A549 (cell line): ENCODE data around the gene CD48. TPM values are rescaled to one million over a fixed set of nuclear protein-coding genes. Genes with fewer than 3 reads are reported as not detected.

Experiments
- ATAC-seq, 2 experiments: fragments of 200-7000 bp in 1 of 2; fragments of >200 bp in 1 of 2; cut with Nextera tagmentation in 1 of 2; cut with Tn5 transposase in 1 of 2; 3 replicates each; pipeline versions ENCODE4 v1.8.0 to v1.9.1; 2018 to 2020; ENCODE audit warnings: mild to moderate bottlenecking in 1 of 2, moderate library complexity in 1 of 2
- CTCF ChIA-PET: fragments of 300-600 bp; sonication (Branson Sonifier 250); formaldehyde crosslinking; extraction: SDS; loops from one replicate; lab custom pipeline; 2021; ENCODE audit warnings: antibody characterized with exemption, inconsistent platforms; lab: Yijun Ruan, JAX
- POLR2A ChIA-PET: fragments of 350-600 bp; formaldehyde crosslinking; extraction: SDS; loops from one replicate; lab custom pipeline; 2021; ENCODE audit warnings: antibody characterized with exemption, inconsistent platforms; lab: Yijun Ruan, JAX
- DNase-seq, 2 experiments: peaks; one replicate each; pipeline versions ENCODE4 v3.0.0 to v3.0.0-alpha.2; 2011 to 2016; ENCODE audit warnings: low read depth in 1 of 2, low spot score in 1 of 2
- FAIRE-seq: peaks from 2 replicates; lab custom pipeline; 2011; peaks lifted over from hg19 to GRCh38; lab: Jason Lieb, UNC
- H3K27ac ChIP-seq, 2 experiments: fragments of >200 bp; sonication (Bioruptor Twin); formaldehyde crosslinking; 3 replicates each; pipeline ENCODE4 v1.5.1; 2016 to 2017
- H3K4me1 ChIP-seq: fragments of >200 bp; sonication (Bioruptor Twin); formaldehyde crosslinking; 3 replicates; pipeline ENCODE4 v1.6.1; 2016
- H3K4me2 ChIP-seq: fragments of >200 bp; sonication (Bioruptor Twin); formaldehyde crosslinking; 3 replicates; pipeline ENCODE4 v1.6.1; 2016
- H3K4me3 ChIP-seq: fragments of >200 bp; sonication (Bioruptor Twin); formaldehyde crosslinking; 3 replicates; pipeline ENCODE4 v1.5.1; 2016
- H3K9me3 ChIP-seq: fragments of >200 bp; sonication (Bioruptor Twin); formaldehyde crosslinking; 3 replicates; pipeline ENCODE4 v1.6.1; 2016
- BHLHE40 ChIP-seq: IDR thresholded peaks from 2 replicates; pipeline ENCODE4 v1.6.1; 2012; ENCODE audit warnings: low read depth, low read length, inconsistent platforms
- EHMT2 ChIP-seq: fragments of 200-600 bp; sonication (generic); IDR thresholded peaks from 2 replicates; pipeline ENCODE4 v1.6.1; 2016; ENCODE audit warnings: antibody characterized with exemption, low read depth, mild to moderate bottlenecking, moderate library complexity
- FOSB ChIP-seq: fragments of 250-450 bp; sonication (Bioruptor Pico); IDR thresholded peaks from 2 replicates; pipeline ENCODE4 v1.5.0; 2020; ENCODE audit warnings: mild to moderate bottlenecking, moderate library complexity
- HMGXB4 ChIP-seq: fragments of 250-450 bp; sonication (Bioruptor Pico); IDR thresholded peaks from 2 replicates; pipeline ENCODE4 v1.5.0; 2021; ENCODE audit warnings: mild to moderate bottlenecking, moderate library complexity, borderline replicate concordance
- HOXA7 ChIP-seq: fragments of 250-450 bp; sonication (Bioruptor Pico); IDR thresholded peaks from 2 replicates; pipeline ENCODE4 v1.5.0; 2020; ENCODE audit warnings: mild to moderate bottlenecking, moderate library complexity
- MAZ ChIP-seq: fragments of 150-350 bp; IDR thresholded peaks from 2 replicates; pipeline ENCODE4 v1.6.1; 2014; ENCODE audit warnings: antibody characterized with exemption, low read depth, low read length, borderline replicate concordance
- NR3C1 ChIP-seq: fragments of >200 bp; sonication (Bioruptor Twin); formaldehyde crosslinking; IDR thresholded peaks from 3 replicates; pipeline ENCODE4 v1.6.1; 2017
- SREBF2 ChIP-seq: fragments of 450-650 bp; IDR thresholded peaks from 2 replicates; pipeline ENCODE4 v1.6.1; 2014; ENCODE audit warnings: mild to moderate bottlenecking, moderate library complexity
- TFCP2L1 ChIP-seq: fragments of 250-450 bp; sonication (Bioruptor Pico); IDR thresholded peaks from 2 replicates; pipeline ENCODE4 v1.5.0; 2021; ENCODE audit warnings: mild to moderate bottlenecking
- ZSCAN20 ChIP-seq: fragments of 250-450 bp; sonication (Bioruptor Pico); IDR thresholded peaks from 2 replicates; pipeline ENCODE4 v1.8.0; 2022; ENCODE audit warnings: mild to moderate bottlenecking, moderate library complexity
- WGBS: methylation state at CpG from one replicate; pipeline ENCODE4 v1.1.6; 2017; ENCODE audit errors: missing lambda C conversion rate; 5-methylcytosine and 5-hydroxymethylcytosine counted together
- polyA plus RNA-seq, 4 experiments: library from polyadenylated mRNA; depleted of rRNA in 3 of 4; stranded (reverse); fragments of >200 nt; fragmentation: RNase III in 1 of 4; extraction: RNeasy Plus Mini Kit Qiagen cat#74134 plus additional on column Dnase treatment in 1 of 4; gene quantifications; 2 replicates in 3 of 4; 3 replicates in 1 of 4; pipeline ENCODE4 v1.2.3, GENCODE V29; 2011 to 2017
- TF ChIP-seq, protein P1 (sequence below): IDR thresholded peaks from 2 replicates; pipeline ENCODE4 v1.6.1; 2012
- TF ChIP-seq, protein P2 (sequence below): fragments of 150-350 bp; IDR thresholded peaks from 2 replicates; pipeline ENCODE4 v1.6.1; 2014; ENCODE audit warnings: low read depth, mild to moderate bottlenecking, low read length
- TF ChIP-seq, protein P3 (sequence below): fragments of 250-450 bp; sonication (Bioruptor Pico); IDR thresholded peaks from 2 replicates; pipeline ENCODE4 v1.5.0; 2020; ENCODE audit warnings: low read depth, mild to moderate bottlenecking, moderate library complexity
- TF ChIP-seq, protein P4 (sequence below): fragments of >200 bp; sonication (Bioruptor Twin); formaldehyde crosslinking; IDR thresholded peaks from 3 replicates; pipeline ENCODE4 v1.6.1; 2016

CD48 gene
- polyA plus RNA-seq, 2 of the 4 experiments (the other 2 are of a cell fraction), result not detected

GRCh38 chr1:160758521-160758920 is 46.9 kb upstream of the CD48 start:
- POLR2A ChIA-PET, result no interaction called here
- ATAC-seq (no peak), FAIRE-seq (no peak), DNase-seq (no peak)
- Histone ChIP-seq H3K4me3 (no peak overlapping the region), H3K27ac (no peak overlapping the region), H3K9me3 (no peaks in the 10 kb centered on the region), H3K4me2 (no peak overlapping the region), H3K4me1 (no peaks in the 10 kb centered on the region)
- TF ChIP-seq BHLHE40 (no peak), SREBF2 (no peak), FOSB (CRISPR knock-in tag) (no peak), MAZ (no peak), NR3C1 (no peak)
- TF ChIP-seq, protein P1, sequence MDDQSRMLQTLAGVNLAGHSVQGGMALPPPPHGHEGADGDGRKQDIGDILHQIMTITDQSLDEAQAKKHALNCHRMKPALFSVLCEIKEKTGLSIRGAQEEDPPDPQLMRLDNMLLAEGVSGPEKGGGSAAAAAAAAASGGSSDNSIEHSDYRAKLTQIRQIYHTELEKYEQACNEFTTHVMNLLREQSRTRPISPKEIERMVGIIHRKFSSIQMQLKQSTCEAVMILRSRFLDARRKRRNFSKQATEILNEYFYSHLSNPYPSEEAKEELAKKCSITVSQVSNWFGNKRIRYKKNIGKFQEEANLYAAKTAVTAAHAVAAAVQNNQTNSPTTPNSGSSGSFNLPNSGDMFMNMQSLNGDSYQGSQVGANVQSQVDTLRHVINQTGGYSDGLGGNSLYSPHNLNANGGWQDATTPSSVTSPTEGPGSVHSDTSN, result no peak
- WGBS, result 84% methylated on average over 2 of the region's 2 CpGs
- CTCF ChIA-PET, result interaction anchor here (2.0 kb wide), 1 partner anchor 10 kb away, joined by 6 read pairs; no protein-coding TSS in a partner anchor

DNA sequence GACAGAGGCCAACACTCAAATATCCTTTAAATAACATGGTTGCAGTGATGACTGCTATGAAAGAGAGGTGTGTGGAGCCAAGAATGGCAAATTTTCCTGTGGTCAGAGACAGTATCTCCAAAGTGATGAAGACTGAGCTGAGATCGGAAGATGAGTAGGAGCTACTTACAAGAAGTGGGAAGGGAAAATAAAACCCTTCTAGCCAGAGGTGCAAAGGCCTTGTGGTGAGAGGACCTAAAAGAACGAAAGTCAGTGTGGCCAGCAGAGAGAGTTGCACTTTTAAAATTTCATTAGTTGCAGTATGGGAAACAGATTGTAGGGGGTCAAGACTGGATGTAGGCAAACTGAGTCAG is 45.2 kb upstream of the CD48 start:
- CTCF ChIA-PET, result interaction anchor here (0.9 kb wide), 1 partner anchor 10 kb away, joined by 3 read pairs; no protein-coding TSS in a partner anchor
- no peak overlapping the region for H3K27ac ChIP-seq
- no peak for FAIRE-seq
- H3K4me3 ChIP-seq, result no peak overlapping the region
- H3K9me3 ChIP-seq, result no peaks in the 10 kb centered on the region
- no peak for DNase-seq
- POLR2A ChIA-PET, result no interaction called here
- TF ChIP-seq, protein P2, sequence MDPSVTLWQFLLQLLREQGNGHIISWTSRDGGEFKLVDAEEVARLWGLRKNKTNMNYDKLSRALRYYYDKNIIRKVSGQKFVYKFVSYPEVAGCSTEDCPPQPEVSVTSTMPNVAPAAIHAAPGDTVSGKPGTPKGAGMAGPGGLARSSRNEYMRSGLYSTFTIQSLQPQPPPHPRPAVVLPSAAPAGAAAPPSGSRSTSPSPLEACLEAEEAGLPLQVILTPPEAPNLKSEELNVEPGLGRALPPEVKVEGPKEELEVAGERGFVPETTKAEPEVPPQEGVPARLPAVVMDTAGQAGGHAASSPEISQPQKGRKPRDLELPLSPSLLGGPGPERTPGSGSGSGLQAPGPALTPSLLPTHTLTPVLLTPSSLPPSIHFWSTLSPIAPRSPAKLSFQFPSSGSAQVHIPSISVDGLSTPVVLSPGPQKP, result no peak
- TF ChIP-seq, protein P1, result no peak
- TF ChIP-seq, protein P3, sequence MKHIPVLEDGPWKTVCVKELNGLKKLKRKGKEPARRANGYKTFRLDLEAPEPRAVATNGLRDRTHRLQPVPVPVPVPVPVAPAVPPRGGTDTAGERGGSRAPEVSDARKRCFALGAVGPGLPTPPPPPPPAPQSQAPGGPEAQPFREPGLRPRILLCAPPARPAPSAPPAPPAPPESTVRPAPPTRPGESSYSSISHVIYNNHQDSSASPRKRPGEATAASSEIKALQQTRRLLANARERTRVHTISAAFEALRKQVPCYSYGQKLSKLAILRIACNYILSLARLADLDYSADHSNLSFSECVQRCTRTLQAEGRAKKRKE (CRISPR knock-in tag), result no peak
- TF ChIP-seq, protein P4, sequence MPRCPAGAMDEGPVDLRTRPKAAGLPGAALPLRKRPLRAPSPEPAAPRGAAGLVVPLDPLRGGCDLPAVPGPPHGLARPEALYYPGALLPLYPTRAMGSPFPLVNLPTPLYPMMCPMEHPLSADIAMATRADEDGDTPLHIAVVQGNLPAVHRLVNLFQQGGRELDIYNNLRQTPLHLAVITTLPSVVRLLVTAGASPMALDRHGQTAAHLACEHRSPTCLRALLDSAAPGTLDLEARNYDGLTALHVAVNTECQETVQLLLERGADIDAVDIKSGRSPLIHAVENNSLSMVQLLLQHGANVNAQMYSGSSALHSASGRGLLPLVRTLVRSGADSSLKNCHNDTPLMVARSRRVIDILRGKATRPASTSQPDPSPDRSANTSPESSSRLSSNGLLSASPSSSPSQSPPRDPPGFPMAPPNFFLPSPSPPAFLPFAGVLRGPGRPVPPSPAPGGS, result no peak
- no peak for TF ChIP-seq EHMT2
- TF ChIP-seq TFCP2L1 (CRISPR knock-in tag), result no peak
- no peak for TF ChIP-seq HOXA7 (CRISPR knock-in tag)
- no peak for TF ChIP-seq ZSCAN20 (CRISPR knock-in tag)
- no peak for TF ChIP-seq HMGXB4 (CRISPR knock-in tag)
- no peak overlapping the region for H3K4me2 ChIP-seq
- no peaks in the 10 kb centered on the region for H3K4me1 ChIP-seq
- WGBS, result 55% methylated on average over 2 of the region's 2 CpGs
- no peak for ATAC-seq
